Measurements from ENCODE around the gene TAF15.

The TAF15 gene

GRCh38 chr17:35819455-35819854 lies 10.2 kb downstream of the TAF15 start:
- DNase-seq: no peak

- no peak for DNase-seq
Observed at GRCh38 chr17:35821308-35821707, 12.0 kb downstream of the TAF15 start.

- DNase-seq: no peak
Observed at GRCh38 chr17:35825206-35825605, 15.9 kb downstream of the TAF15 start.

GRCh38 chr17:35841101-35841500 lies 31.8 kb downstream of the TAF15 start:
- DNase-seq: no peak

- no peak for DNase-seq
Observed at GRCh38 chr17:35841505-35841904, 32.2 kb downstream of the TAF15 start.

- no peak for DNase-seq
Observed at GRCh38 chr17:35842239-35842638, 33.0 kb downstream of the TAF15 start.

GRCh38 chr17:35843698-35844097 lies 34.4 kb downstream of the TAF15 start:
- no peak for DNase-seq

- no peak for DNase-seq
Observed at GRCh38 chr17:35844547-35844946, 35.3 kb downstream of the TAF15 start.

GRCh38 chr17:35846055-35846809 lies 36.9 kb downstream of the TAF15 start:
- DNase-seq: no peak

- no peak for DNase-seq
Observed at GRCh38 chr17:35847006-35847405, 37.7 kb downstream of the TAF15 start.

GRCh38 chr17:35847633-35848373 lies 38.5 kb downstream of the TAF15 start:
- DNase-seq: no peak

GRCh38 chr17:35849469-35850348 lies 40.4 kb downstream of the TAF15 start:
- peak; percentile 46 for DNase-seq

- DNase-seq: no peak
Observed at GRCh38 chr17:35855965-35856364, 46.7 kb downstream of the TAF15 start.

GRCh38 chr17:35856603-35857002 lies 47.3 kb downstream of the TAF15 start:
- DNase-seq: no peak

- DNase-seq: no peak
Observed at GRCh38 chr17:35864853-35865252, 55.6 kb downstream of the TAF15 start.

- DNase-seq: no peak
Observed at GRCh38 chr17:35865412-35866340, 56.4 kb downstream of the TAF15 start.

- DNase-seq: no peak
Observed at GRCh38 chr17:35866341-35866950, 57.2 kb downstream of the TAF15 start.

- no peak for DNase-seq
Observed at GRCh38 chr17:35867574-35867973, 58.3 kb downstream of the TAF15 start.

- DNase-seq: no peak
Observed at GRCh38 chr17:35868737-35869136, 59.5 kb downstream of the TAF15 start, which contains the start of gene HEATR9. TSS of gene HEATR9 (minus strand) at chr17:35868891. CDS start at chr17:35868742, 149 bp downstream.

- no peak for DNase-seq
Observed at GRCh38 chr17:35870906-35871819, 61.9 kb downstream of the TAF15 start.

All from right kidney (tissue), 1 donor.